ENCODE results near the gene FRMD1.

Gene FRMD1

DNA sequence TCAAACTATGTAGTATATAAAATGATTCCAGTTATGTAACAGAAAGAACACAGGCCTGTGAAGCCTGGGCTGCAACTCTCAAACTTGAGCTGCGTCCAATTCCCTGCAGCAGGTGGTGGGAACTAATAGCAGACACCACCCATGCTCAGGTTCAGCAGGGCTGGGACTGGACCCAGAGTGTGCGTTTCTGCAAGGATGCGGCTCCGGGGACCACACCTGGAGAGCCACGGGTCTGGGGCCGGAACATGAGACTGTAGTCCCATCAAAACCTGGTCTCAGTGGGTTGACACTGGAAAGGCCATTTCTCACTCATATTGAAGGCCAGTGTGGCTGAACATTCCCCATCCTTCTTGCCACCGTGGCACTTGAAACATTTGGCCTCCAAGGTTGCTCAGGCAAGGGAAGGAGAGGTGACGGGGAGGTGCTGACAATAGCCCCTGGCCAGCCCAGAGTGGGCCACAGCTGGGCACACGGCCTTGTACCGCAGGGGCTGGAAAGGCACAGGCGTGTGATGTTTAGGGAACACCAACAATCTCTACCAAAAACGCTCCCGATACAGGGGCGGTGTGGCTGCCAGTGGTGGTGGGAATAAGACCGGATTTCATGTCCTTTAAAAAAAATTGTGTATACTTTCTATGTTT, 38.0 kb downstream of the FRMD1 start:
- no peak for DNase-seq

DNA sequence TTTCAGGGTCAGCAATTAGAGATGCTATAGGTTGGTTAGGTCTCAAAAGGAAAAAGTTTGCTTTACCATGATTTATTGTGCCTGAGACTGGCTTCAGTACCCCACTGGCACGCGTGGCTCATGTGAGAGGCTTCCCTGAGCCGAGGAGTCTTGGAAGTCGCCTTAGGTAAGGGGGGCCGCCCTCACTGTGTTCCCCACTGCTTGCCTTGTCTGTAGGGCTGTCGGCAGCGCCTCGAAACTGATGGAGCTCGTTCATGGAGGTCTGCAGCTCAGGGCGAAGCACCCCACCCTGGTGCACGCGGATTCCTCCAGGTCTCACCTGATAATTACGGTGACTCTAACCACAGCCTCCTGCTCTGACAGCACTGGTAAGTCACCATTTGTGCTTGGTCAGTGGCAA, 39.2 kb downstream of the FRMD1 start:
- DNase-seq: no peak

DNA sequence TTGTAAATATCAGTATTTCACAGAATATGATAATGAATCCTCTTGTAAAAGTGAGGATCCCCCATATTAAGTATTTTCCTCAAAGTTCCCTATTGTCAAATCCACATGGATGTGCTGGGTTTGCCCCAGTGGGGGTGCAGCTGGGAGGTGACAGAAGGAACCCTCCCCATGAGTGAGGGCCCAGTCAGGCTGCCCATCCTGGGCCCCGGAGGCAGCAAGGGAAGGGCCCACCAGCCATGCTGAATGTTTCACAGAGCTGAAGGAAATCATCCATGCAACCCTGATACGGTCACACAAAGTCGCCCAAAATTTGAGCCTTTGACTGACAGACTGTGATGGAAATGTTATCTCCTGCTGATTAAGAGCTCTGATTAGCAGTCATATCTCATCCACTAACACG, 39.7 kb downstream of the FRMD1 start:
- DNase-seq: no peak

DNA sequence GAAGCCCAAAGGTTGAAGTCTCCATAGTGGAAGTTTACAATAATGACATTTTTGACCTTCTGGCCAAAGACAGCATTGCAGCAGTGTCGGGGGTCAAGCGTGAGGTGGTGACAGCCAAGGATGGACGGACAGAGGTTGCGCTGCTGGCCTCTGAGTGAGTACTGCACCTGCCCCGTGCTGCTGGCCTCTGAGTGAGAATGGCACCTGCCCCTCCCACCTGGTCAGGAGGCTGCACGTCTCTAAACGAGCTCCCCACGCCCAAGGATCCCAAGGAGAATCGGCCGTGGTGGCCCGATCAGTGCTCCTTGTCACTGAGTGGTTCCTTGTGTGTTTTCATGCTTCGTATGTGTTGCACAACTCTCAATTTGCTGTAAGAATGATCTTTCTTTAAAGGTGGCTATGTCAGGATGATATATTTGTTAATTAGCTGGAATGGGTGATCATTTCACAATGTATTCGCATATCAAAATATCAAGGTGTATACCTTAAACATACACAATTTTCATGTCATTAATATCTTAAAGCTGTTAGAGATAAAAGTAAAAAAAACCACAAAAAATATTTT, 40.4 kb downstream of the FRMD1 start:
- DNase-seq: no peak

DNA sequence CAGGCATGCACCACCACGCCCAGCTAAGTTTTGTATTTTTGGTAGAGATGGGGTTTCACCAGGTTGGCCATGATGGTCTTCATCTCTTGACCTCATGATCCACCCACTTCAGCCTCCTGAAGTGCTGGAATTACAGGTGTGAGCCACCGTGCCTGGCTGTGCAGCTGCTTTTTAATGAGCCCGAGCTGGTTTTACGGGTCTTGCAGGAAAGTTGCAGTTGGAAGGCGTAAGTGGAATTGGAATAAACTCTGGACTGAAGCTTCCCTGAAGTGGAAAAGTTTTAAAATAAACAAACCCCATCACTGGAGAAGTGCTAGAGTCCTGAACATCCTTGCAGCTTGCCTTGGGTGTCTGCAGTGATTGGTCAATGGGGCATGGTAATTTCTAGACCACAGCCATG, 41.2 kb downstream of the FRMD1 start:
- no peak for DNase-seq

DNA sequence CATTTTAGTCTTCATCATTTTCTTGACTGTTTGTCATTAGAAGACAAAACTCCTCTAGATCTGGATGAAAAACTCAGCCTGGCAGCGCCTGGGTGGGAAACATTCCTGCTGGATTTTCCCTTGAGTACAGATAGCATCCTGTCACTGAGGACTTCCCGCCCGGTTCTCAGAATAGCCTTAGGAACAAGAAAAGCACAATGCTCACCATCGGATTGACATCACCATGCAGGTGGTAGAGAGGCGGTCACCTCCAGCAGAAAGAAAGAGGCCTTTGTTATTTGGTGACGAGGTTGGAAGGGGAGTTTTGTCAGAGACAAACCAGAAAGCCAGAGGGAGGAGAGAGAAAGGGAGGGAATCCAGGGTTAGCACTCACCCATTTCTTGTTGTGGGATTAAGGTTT, 41.8 kb downstream of the FRMD1 start:
- no peak for DNase-seq

DNA sequence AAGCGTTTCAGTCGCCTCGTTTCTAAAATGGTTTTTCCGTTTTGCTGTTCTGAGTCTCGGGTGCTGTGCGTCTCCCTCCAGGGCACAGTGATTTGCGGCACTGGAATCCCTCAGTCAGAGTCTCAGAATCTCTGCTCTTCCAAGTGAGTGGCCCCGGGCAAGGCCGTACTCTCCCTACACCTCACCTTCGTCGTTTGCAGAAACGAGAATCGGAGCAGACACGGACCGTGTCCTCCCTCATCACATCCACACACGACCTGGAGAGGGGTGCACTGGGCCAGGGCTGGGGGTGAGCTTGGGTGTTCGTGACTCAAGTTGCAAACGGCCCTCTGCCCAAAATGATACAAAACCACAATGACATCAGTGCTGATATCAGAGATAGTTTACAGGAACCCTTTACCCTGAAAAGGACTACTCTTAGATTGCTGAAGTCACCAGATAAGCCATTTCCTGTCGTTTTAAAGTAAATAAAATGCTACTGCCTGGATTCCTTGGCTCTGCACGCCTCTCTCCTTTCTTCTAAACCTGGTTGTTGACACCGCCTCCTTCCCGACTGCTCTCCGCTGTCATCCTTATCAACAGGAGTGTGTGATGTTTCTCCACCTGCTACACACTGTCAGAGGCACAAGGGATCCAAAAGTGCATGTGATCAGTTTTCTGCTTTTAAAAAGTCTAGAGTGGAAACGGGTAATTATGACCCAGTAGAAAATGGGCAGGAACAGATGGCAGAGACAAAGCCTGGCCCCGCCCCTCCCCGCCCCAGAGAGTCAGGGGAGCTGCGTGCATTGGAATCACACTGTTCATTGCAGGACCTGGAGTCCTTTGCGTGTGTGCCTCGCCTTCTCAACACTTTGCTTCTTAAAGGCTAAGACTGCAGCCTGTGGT, 43.1 kb downstream of the FRMD1 start:
- no peak for DNase-seq

DNA sequence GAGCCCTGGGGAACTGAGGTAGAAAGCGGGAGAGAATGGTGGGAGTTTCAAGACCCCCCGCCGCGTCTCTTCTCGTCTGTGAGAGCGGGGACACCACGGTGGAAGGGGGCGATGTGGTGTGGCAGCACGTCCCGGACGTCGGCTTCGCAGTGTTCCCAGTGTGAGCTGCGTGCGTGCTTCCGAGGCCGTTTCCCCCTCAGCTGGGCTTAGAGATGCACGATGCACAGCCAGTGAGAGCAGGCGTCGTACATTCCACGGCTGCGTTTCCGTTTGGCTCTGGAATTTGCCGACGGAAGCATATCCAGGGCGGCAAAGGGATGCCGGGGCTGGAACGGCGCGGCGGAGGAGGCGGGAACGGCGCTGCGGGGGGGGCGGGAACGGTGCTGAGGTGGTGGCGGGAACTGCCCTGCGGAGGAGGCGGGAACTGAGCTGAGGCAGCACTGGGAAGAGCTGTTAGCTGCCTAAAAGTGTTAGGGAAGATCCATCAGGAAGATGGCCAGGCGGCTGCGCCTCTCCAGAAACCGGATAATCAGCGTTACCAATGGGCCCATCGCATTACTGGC, 43.8 kb downstream of the FRMD1 start:
- no peak for DNase-seq

DNA sequence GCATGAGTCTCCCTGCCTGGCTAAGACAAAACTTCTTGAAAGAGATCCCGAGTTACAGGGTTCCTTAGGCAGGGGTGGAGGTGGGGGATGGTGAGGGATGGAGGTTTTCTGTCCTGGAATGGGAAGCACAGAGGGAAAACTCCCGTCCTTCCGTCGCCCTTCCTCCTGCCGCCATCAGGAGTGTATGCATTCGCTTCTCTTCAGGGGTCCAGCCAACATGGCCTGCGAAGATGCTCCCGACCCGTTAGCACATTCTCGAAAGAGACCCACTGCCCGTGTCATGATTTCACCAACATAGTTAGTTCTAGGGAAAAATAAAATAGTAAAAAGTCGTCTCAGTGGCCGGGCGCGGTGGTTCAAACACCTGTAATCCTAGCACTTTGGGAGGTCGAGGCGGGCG, 44.5 kb downstream of the FRMD1 start:
- no peak for DNase-seq

DNA sequence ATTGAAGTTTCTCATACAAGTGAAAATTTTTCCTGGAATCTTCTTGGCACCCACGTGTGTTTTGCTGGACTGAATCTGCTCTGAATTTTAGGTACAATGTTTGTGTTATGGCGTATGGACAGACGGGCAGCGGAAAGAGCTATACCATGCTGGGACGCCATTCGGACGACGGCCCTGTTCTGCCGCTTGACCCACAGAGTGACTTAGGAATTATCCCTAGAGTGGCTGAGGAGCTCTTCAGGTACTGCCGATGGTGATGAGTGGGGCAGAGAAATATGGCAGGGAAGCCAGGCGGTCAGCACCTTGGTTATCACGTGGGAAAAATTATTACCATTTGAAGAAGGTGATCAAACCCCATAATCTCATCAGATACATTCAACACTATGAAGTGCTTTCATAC, 45.2 kb downstream of the FRMD1 start:
- no peak for DNase-seq

DNA sequence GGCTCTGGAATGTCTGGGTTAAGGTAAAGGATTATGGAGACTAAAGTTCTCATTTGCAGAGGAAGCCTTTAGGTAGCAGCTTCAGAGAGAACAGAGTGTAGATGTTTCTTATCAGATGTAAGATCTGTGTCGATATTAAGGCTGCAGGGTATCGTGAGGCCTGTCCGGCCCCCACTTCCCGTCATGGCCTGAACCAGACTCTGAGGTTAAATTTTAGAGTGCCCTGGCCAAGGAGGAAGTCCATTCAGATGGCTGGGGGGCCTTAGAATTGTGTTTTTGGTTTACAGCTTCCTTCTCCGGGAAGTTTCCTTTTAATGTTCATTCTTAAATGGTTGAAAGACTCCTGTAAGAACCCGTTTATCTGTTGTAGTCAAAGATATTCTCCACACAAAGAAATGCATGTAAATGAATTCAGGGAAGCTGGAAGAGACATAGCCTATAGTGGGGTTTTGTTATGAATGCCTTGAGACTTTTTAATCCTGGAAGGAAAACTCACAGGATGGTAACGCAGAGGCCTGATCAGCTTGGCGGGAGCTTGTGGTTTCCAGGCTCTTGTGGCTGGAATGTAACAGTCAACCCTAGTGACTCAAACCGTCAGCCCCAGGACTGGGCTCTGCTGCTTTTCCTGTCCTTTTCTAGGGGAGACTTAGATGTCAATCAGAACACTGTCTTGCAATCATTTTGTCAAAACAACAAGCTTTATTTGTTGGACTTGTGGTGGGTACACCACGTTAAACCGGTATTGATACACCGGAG, 46.8 kb downstream of the FRMD1 start:
- DNase-seq: no peak

DNA sequence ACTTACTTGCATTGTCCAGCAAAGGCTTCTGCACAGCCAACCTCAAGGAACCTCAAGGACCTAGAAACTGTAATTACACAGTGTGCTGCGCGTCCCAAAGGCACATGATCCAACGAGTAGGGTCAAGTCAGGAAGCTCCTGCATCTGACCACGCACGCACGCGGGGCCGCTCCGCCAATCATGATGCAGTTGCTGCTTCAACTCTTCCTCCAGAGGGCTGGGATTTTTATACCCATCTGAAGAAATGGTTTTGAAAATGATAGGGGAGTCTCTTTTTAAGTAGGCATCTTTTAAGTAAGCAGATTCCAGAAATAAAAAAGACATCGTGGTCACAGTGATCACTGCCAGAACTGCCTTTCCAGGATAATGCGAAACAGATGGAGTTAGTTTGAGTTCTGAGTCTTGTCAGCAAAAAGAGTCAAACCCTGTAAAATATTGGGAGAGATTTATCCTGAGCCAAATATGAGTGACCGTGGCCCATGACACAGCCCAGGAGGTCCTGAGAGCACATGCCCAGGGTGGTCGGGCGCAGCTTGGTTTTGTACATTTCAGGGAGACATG, 47.5 kb downstream of the FRMD1 start:
- no peak for DNase-seq

DNA sequence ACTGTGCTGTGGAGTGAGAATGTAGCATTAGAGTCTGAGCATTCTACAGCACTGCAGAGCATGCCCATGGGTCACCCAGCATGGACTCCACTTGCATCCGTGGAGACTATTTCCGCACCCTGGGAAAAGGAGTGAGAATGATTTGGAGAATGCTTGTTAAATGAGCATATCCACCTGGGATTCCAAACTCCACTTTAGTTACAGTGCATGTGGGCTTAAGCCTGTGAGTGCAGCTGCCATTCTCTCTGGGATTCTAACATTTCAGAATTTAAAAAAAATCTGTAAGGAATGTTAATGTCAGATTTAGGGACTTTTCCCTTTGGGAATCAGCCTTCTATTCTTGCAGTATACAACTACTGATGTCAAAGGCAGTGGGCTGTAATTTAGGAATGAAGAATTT, 48.1 kb downstream of the FRMD1 start:
- DNase-seq: no peak

DNA sequence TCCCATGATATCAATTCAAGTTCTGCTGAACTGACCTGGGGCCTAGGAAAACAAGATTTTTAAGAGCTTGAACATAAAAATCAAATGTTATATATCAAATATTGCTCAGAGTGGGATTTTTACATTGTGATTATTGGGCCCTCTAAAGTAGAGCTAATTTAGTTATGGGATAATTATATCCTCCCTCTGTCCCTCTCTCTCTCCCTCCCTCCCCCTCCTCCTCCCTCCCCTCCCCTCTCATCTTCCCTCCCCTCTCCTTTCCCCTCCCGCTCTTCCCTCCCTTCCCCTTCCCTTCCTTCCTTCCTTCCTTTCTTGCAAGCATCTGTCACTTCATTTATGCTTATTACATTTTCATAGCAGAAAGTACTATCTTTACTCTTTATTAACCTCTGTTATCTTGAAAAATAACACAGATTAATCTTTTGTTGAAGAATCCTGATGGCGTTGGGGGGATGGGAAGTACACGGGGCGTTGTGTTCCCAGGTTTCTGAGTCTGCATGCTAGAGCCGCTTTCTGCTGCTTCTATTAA, 48.7 kb downstream of the FRMD1 start:
- DNase-seq: no peak

DNA sequence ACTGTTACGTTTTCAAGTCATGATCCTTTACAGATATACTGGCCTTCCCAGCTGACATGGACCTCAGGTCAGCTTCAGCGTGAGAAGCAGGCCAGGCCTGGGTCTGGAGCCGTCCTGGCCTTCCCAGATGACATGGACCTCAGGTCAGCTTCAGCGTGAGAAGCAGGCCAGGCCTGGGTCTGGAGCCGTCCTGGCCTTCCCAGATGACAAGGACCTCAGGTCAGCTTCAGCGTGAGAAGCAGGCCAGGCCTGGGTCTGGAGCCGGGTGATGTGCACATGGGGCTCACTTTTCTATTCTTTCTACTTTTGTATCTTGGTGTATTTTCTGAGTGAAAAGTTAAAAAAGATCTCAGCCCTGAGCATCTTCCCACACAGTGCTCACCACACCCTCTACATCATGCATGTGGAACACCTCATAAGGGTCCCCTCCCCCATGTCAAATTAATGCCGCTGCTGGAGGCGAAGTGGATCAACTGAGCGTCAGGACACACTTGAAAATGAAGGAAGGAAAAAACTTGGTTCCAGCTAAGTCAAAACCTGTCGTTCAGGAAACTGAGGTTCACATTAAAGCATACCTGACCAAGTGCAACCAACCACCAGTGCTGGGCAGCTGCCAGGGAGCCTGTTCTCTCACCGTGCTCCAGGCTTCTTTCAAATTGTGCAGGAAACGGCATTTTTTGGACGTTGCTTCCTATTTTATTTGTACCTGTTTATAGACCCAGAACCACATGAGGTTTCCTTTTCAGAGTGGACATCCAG, 49.4 kb downstream of the FRMD1 start:
- DNase-seq: no peak

DNA sequence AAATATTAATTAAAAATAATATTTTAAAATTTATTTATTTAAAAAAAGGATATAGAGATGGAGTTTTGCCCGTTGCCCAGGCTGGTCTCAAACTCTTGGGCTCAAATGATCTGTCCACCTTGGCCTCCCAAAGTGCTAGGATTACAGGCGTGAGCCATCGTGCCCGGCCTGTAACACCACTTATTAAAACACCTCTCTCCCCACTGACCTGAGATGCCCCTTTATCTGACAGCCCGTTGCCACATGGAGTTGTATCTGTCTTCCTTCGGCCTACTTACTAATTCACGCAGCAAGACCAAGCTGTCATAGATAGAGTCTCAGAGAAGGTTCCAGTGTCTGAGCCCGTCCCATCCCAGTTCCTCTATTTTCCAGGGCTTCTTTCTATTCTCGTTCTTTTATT, 50.8 kb downstream of the FRMD1 start:
- DNase-seq: no peak

DNA sequence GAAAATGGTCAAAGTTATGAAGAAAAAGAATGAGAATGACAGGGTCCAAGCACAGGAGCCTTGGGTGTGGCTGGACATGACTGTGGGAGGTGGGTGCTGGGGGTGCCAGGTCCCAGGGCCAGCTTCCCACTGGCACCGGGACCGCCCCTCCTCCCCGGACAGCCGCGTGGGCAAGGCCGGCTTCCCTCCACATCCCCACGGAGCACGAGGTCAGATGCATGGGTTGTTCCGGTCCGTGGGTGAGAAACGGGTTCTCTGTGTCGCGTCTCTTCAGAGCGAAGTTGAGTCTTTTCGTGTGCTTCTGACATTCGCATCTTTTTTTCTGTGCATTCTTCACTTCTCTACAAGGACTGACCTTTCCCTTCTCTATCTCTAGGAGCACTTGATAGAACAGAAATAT, 51.5 kb downstream of the FRMD1 start:
- DNase-seq: no peak

DNA sequence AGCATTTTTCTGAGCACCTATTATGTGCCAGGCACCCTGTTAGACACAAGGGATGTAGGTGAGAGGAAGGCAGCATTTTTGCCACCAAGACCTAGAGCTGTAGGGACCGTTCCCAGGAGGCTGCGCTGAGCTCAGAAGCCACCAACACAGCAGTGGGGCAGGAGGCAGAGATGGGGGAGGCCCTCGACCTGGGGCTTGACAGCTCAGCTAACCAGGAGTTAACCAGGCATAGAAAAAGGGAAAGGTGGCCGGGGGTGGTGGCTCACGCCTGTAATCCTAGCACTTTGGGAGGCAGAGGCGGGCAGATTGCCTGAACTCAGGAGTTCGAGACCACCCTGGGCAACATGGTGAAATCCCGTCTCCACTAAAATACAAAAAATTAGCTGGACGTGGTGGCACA, 52.1 kb downstream of the FRMD1 start:
- no peak for DNase-seq

DNA sequence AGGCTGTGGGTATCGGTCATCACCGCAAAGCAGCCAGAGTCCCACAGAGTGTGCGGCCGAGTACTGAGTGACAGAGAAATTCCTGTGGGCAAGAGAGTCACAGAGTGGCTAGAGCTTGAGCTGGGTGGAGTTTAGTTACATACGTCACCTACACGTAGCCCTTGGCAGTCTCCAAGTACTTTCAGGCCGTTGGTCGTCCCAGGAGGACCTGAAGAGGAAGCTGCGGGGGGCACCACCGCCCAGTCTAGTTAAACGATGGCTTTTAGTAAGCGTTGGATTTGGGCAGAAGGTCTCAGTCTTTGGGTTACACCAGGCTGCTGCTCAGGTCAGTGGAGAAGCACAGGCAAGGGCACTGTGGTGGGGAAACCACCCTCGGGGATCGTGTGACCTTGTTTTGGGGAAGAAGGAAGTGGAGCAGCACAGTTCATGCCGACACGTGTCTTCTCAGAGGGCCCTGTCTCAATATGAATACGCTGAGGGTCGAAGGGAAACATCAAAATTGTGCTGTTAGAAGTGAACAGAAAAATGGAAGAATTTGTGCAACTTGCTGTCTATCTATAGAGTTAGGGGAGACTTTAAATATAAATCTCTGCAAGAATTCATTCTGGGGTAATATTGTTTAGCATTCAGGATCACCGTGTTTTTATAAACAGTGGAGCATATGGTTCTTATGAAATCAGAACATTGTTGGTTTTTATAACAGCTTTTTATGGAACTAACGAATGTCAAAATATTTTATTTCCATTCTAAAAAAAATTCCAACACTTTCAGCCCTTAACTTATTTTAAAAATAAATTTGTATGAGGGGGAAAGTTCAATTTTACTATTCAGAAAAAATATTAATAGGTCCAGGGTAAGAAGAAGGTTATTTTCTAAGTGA, 52.9 kb downstream of the FRMD1 start:
- no peak for DNase-seq

DNA sequence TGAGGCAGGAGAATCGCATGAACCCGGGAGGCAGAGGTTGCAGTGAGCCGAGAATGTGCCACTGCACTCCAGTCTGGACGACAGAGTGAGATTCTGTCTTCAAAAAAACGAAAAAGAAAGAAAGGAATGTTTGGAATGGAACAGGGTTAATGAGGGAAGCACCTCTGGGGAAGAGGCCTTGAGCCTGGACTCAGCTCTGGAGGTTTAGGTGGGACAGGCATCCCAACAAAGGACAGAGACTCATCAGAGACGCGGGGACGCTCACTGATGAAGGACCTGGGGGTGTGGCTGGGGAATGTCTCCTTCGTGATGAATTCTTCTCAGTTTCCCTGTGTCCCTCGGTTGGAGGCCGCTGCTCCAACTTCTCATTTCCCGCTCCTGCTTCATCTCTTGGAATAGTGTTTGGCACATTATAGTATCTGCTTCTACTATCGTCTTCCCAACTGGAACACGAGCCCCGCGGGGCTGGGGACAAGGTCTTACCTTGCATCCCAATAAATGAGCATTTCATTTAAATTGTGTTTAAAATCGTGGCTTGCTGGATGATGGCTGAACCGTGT, 54.0 kb downstream of the FRMD1 start:
- no peak for DNase-seq
